Skeletal muscle tissue (tissue), 4 donors: ENCODE measurements around the gene CEP19. TPM values are rescaled to one million over a fixed set of nuclear protein-coding genes. Genes with fewer than 3 reads are reported as not detected.

Experiments
- H3K27ac ChIP-seq: one replicate; pipeline ENCODE4 v1.7.0; 2013; ENCODE audit warnings: mild to moderate bottlenecking, low read depth, low read length, inconsistent platforms
- H3K27me3 ChIP-seq, 3 donors: one replicate each; pipeline ENCODE4 v1.7.0; 2013; ENCODE audit warnings: low read length in 3 of 3; ENCODE audit not compliant: control insufficient read depth in 3 of 3, insufficient read depth in 3 of 3
- H3K36me3 ChIP-seq, 3 donors: one replicate each; pipeline ENCODE4 v1.7.0; 2013; ENCODE audit warnings: low read length in 3 of 3; ENCODE audit not compliant: control insufficient read depth in 3 of 3, insufficient read depth in 3 of 3
- H3K4me1 ChIP-seq, 3 donors: one replicate each; pipeline ENCODE4 v1.7.0; 2013; ENCODE audit warnings: low read length in 3 of 3, mild to moderate bottlenecking in 3 of 3; ENCODE audit not compliant: control insufficient read depth in 3 of 3, insufficient read depth in 3 of 3
- H3K4me3 ChIP-seq, 3 donors: one replicate each; pipeline ENCODE4 v1.7.0; 2013; ENCODE audit warnings: low read length in 3 of 3
- H3K9ac ChIP-seq, 3 donors: one replicate each; pipeline ENCODE4 v1.7.0; 2013; ENCODE audit warnings: low read length in 3 of 3, mild to moderate bottlenecking in 3 of 3, moderate library complexity in 2 of 3, low read depth in 1 of 3
- H3K9me3 ChIP-seq, 3 donors: one replicate each; pipeline ENCODE4 v1.7.0; 2013; ENCODE audit warnings: low read length in 3 of 3; ENCODE audit not compliant: control insufficient read depth in 3 of 3
- total RNA-seq: library from RNA; depleted of rRNA; stranded (reverse); fragments of >200 nt; gene quantifications from one replicate; pipeline ENCODE4 v1.2.3, GENCODE V29; 2014
- donor health status: Osteomylitis.

CEP19 gene
- total RNA-seq, 1 donor from 2014 or later, result 2.6 TPM

GRCh38 chr3:196712514-196713413 is 714 bp upstream of the CEP19 start:
- peaks cover 14 to 19% (median 14%) of the 10 kb centered on the region in 3 donors for H3K4me1 ChIP-seq
- peak overlapping the region; percentile 85 to 96 (median 94) for H3K4me3 ChIP-seq
- H3K27ac ChIP-seq, result peak overlapping the region; percentile 85
- no peaks in the 10 kb centered on the region for H3K27me3 ChIP-seq
- peak overlapping the region; percentile 88 to 93 (median 91) for H3K9ac ChIP-seq
- H3K36me3 ChIP-seq, result no peaks in the 10 kb centered on the region
- H3K9me3 ChIP-seq, result no peaks in the 10 kb centered on the region

GRCh38 chr3:196708467-196708866 is 3.6 kb downstream of the CEP19 start:
- no peaks in the 10 kb centered on the region for H3K36me3 ChIP-seq
- H3K9ac ChIP-seq, result no peak overlapping the region
- peaks cover 14 to 18% (median 14%) of the 10 kb centered on the region in 3 donors for H3K4me1 ChIP-seq
- no peak overlapping the region for H3K27ac ChIP-seq
- no peaks in the 10 kb centered on the region for H3K9me3 ChIP-seq
- no peaks in the 10 kb centered on the region for H3K27me3 ChIP-seq
- H3K4me3 ChIP-seq, result no peak overlapping the region

GRCh38 chr3:196707566-196707965 is 4.5 kb downstream of the CEP19 start:
- Histone ChIP-seq H3K27me3 (no peaks in the 10 kb centered on the region), H3K4me3 (no peak overlapping the region), H3K9me3 (no peaks in the 10 kb centered on the region), H3K4me1 (peaks cover 8 to 10% (median 9%) of the 10 kb centered on the region in 3 donors), H3K27ac (no peak overlapping the region), H3K9ac (no peak overlapping the region), H3K36me3 (no peaks in the 10 kb centered on the region)

GRCh38 chr3:196706731-196707130 is 5.3 kb downstream of the CEP19 start:
- Histone ChIP-seq H3K4me3 (no peak overlapping the region), H3K4me1 (peaks cover 7 to 8% (median 7%) of the 10 kb centered on the region in 3 donors), H3K27ac (no peak overlapping the region), H3K36me3 (no peaks in the 10 kb centered on the region), H3K27me3 (no peaks in the 10 kb centered on the region), H3K9me3 (no peaks in the 10 kb centered on the region), H3K9ac (no peak overlapping the region)

- Histone ChIP-seq H3K4me3 (no peak overlapping the region), H3K27ac (no peak overlapping the region), H3K27me3 (no peaks in the 10 kb centered on the region)
Observed at GRCh38 chr3:196706327-196706726, 5.7 kb downstream of the CEP19 start.

GRCh38 chr3:196700801-196701200 is 11.2 kb downstream of the CEP19 start:
- Histone ChIP-seq H3K36me3 (no peaks in the 10 kb centered on the region), H3K4me3 (no peak overlapping the region), H3K27ac (no peak overlapping the region), H3K4me1 (no peaks in the 10 kb centered on the region), H3K9me3 (no peaks in the 10 kb centered on the region), H3K9ac (no peak overlapping the region), H3K27me3 (no peaks in the 10 kb centered on the region)

More at GRCh38 chr3:196706327-196706726, 5.7 kb downstream of the CEP19 start:
- Histone ChIP-seq H3K4me1 (peaks cover 3 to 4% (median 3%) of the 10 kb centered on the region in 3 donors), H3K9ac (no peak overlapping the region), H3K36me3 (no peaks in the 10 kb centered on the region), H3K9me3 (no peaks in the 10 kb centered on the region)

- H3K27me3 ChIP-seq, result no peaks in the 10 kb centered on the region
- no peaks in the 10 kb centered on the region for H3K36me3 ChIP-seq
- H3K4me1 ChIP-seq, result no peaks in the 10 kb centered on the region
- no peak overlapping the region for H3K27ac ChIP-seq
- H3K9me3 ChIP-seq, result no peaks in the 10 kb centered on the region
- H3K9ac ChIP-seq, result no peak overlapping the region
- no peak overlapping the region for H3K4me3 ChIP-seq
Observed at GRCh38 chr3:196699749-196700148, 12.3 kb downstream of the CEP19 start.

- H3K27me3 ChIP-seq, result no peaks in the 10 kb centered on the region
- H3K4me1 ChIP-seq, result no peaks in the 10 kb centered on the region
- no peaks in the 10 kb centered on the region for H3K36me3 ChIP-seq
- no peak overlapping the region for H3K27ac ChIP-seq
- no peak overlapping the region for H3K4me3 ChIP-seq
- H3K9me3 ChIP-seq, result no peaks in the 10 kb centered on the region
- no peak overlapping the region for H3K9ac ChIP-seq
Observed at GRCh38 chr3:196697270-196697669, 14.8 kb downstream of the CEP19 start.

- peaks cover 0 to 4% (median 0%) of the 10 kb centered on the region in 3 donors for H3K27me3 ChIP-seq
- no peaks in the 10 kb centered on the region for H3K36me3 ChIP-seq
- no peaks in the 10 kb centered on the region for H3K9me3 ChIP-seq
- H3K27ac ChIP-seq, result no peak overlapping the region
- H3K9ac ChIP-seq, result no peak overlapping the region
- H3K4me1 ChIP-seq, result no peaks in the 10 kb centered on the region
- no peak overlapping the region for H3K4me3 ChIP-seq
Observed at GRCh38 chr3:196695849-196696226, 16.2 kb downstream of the CEP19 start.
